COLO668 (cell line): ENCODE measurements around the gene SRPK3.

ENCODE experiments used
- DNase-seq: peaks from one replicate; lab custom pipeline; 2025; ENCODE audit not compliant: unreplicated experiment; lab: John Stamatoyannopoulos, UW

Gene SRPK3

GRCh38 chrX:153769158-153769864 is 11.5 kb upstream of the SRPK3 start:
- DNase-seq: no peak

- DNase-seq: no peak
Measured at GRCh38 chrX:153769865-153770600, 10.8 kb upstream of the SRPK3 start.

- no peak for DNase-seq
Measured at GRCh38 chrX:153770601-153771414, 10.0 kb upstream of the SRPK3 start.

GRCh38 chrX:153771415-153772315 is 9.2 kb upstream of the SRPK3 start:
- no peak for DNase-seq

- no peak for DNase-seq
Measured at GRCh38 chrX:153772316-153773217, 8.3 kb upstream of the SRPK3 start.

GRCh38 chrX:153773218-153773611 is 7.6 kb upstream of the SRPK3 start:
- no peak for DNase-seq

- no peak for DNase-seq
Measured at GRCh38 chrX:153773741-153774575, 6.9 kb upstream of the SRPK3 start.

- DNase-seq: no peak
Measured at GRCh38 chrX:153774576-153775292, 6.1 kb upstream of the SRPK3 start.

- no peak for DNase-seq
Measured at GRCh38 chrX:153775293-153776119, 5.3 kb upstream of the SRPK3 start.

- DNase-seq: no peak
Measured at GRCh38 chrX:153776120-153776599, 4.7 kb upstream of the SRPK3 start.

GRCh38 chrX:153776611-153777045 is 4.2 kb upstream of the SRPK3 start:
- DNase-seq: no peak

GRCh38 chrX:153777261-153778090 is 3.4 kb upstream of the SRPK3 start:
- DNase-seq: no peak

GRCh38 chrX:153778181-153778580 is 2.7 kb upstream of the SRPK3 start:
- no peak for DNase-seq

GRCh38 chrX:153778684-153779101 is 2.1 kb upstream of the SRPK3 start:
- DNase-seq: peak; percentile 37

- DNase-seq: peak; percentile 27
Measured at GRCh38 chrX:153779891-153780677, 757 bp upstream of the SRPK3 start.
